Endothelial cell of umbilical vein (primary cell): ENCODE data around the gene NBEA.

Experiments
- CTCF ChIP-seq, 2 donors: IDR thresholded peaks; 1 replicate in 1 of 2; 2 replicates in 1 of 2; pipeline ENCODE4 v1.5.1; 2011; ENCODE audit warnings: low read length in 2 of 2, mild to moderate bottlenecking in 2 of 2, moderate library complexity in 2 of 2, control low read depth in 1 of 2, inconsistent platforms in 1 of 2, low read depth in 1 of 2; ENCODE audit not compliant: insufficient read depth in 1 of 2; ENCODE audit errors: extremely low read depth in 1 of 2
- EZH2 ChIP-seq: IDR thresholded peaks from 2 replicates; pipeline ENCODE4 v1.6.1; 2012; ENCODE audit warnings: borderline replicate concordance, low read depth, mild to moderate bottlenecking, moderate library complexity, low read length, inconsistent platforms; ENCODE audit not compliant: severe bottlenecking
- FOS ChIP-seq: IDR thresholded peaks from 2 replicates; pipeline ENCODE4 v1.6.1; 2011; ENCODE audit warnings: mild to moderate bottlenecking, low read length, moderate library complexity, borderline replicate concordance; ENCODE audit not compliant: insufficient read depth
- GATA2 ChIP-seq: IDR thresholded peaks from 2 replicates; pipeline ENCODE4 v1.7.0; 2011; ENCODE audit warnings: low read depth, mild to moderate bottlenecking, moderate library complexity, mixed read lengths, low read length; ENCODE audit not compliant: insufficient read length, insufficient read depth
- JUN ChIP-seq: IDR thresholded peaks from 2 replicates; pipeline ENCODE4 v1.6.1; 2011; ENCODE audit warnings: borderline replicate concordance, low read depth; ENCODE audit not compliant: insufficient read length, insufficient read depth
- MAX ChIP-seq: IDR thresholded peaks from 2 replicates; pipeline ENCODE4 v1.6.1; 2011; ENCODE audit not compliant: insufficient read depth, insufficient read length
- MYC ChIP-seq: IDR thresholded peaks from one replicate; pipeline ENCODE4 v1.6.1; 2011; ENCODE audit warnings: mild to moderate bottlenecking, low read depth, low read length
- POLR2A ChIP-seq: IDR thresholded peaks from 2 replicates; pipeline ENCODE4 v1.6.1; 2012; ENCODE audit warnings: low read depth, mild to moderate bottlenecking, control low read depth, low read length
- POLR2AphosphoS5 ChIP-seq: IDR thresholded peaks from 2 replicates; pipeline ENCODE4 v1.6.1; 2012; ENCODE audit warnings: low read depth, mild to moderate bottlenecking, control low read depth, low read length, moderate library complexity; ENCODE audit not compliant: insufficient read depth

- TF ChIP-seq POLR2AphosphoS5, result no peak
- no peak for TF ChIP-seq CTCF (IDR thresholded peaks at IDR 0.05; ENCODE audit: extremely low read depth in 1 of 2, insufficient read depth in 1 of 2, low read depth in 1 of 2, low read length in 2 of 2)
- TF ChIP-seq POLR2A, result no peak
- TF ChIP-seq MAX, result no peak
- no peak for TF ChIP-seq EZH2
- no peak for TF ChIP-seq JUN
- TF ChIP-seq MYC, result no peak
- TF ChIP-seq FOS, result no peak
- no peak for TF ChIP-seq GATA2
Measured at GRCh38 chr13:35345992-35346391, 403.9 kb downstream of the NBEA start.
